GM04503 (cell line): ENCODE results near the gene TRMT2A.

Source experiments
- DNase-seq: peaks from one replicate; pipeline ENCODE4 v3.0.0-alpha.2; 2012; ENCODE audit warnings: low read depth

Gene TRMT2A

GRCh38 chr22:20102203-20102780 is 14.7 kb downstream of the TRMT2A start:
- DNase-seq, result no peak

- DNase-seq, result no peak
These were observed 15.4 kb downstream of the TRMT2A start for GRCh38 chr22:20101638-20102037.

- DNase-seq, result no peak
These were observed 17.8 kb downstream of the TRMT2A start for GRCh38 chr22:20099099-20099711.

- no peak for DNase-seq
These were observed 20.2 kb downstream of the TRMT2A start for GRCh38 chr22:20096574-20097420.

- DNase-seq, result no peak
These were observed 21.5 kb downstream of the TRMT2A start for GRCh38 chr22:20095521-20095920.

GRCh38 chr22:20094197-20094807 is 22.7 kb downstream of the TRMT2A start:
- no peak for DNase-seq

GRCh38 chr22:20093418-20094196 is 23.4 kb downstream of the TRMT2A start:
- no peak for DNase-seq

GRCh38 chr22:20092477-20092854 is 24.6 kb downstream of the TRMT2A start:
- no peak for DNase-seq

GRCh38 chr22:20091690-20092476 is 25.1 kb downstream of the TRMT2A start:
- no peak for DNase-seq

GRCh38 chr22:20090730-20091240 is 26.2 kb downstream of the TRMT2A start:
- DNase-seq, result no peak

GRCh38 chr22:20089977-20090729 is 26.9 kb downstream of the TRMT2A start:
- peak; percentile 53 for DNase-seq

- DNase-seq, result no peak
These were observed 27.6 kb downstream of the TRMT2A start for GRCh38 chr22:20089226-20089976.

- DNase-seq, result no peak
These were observed 28.8 kb downstream of the TRMT2A start for GRCh38 chr22:20088263-20088648.

- DNase-seq, result no peak
These were observed 29.4 kb downstream of the TRMT2A start for GRCh38 chr22:20087319-20088262.

GRCh38 chr22:20086763-20087162 is 30.3 kb downstream of the TRMT2A start:
- no peak for DNase-seq

GRCh38 chr22:20086101-20086599 is 30.9 kb downstream of the TRMT2A start:
- no peak for DNase-seq

- no peak for DNase-seq
These were observed 31.4 kb downstream of the TRMT2A start for GRCh38 chr22:20085651-20086050.
